Iris pigment epithelial cell (primary cell): ENCODE results near the gene COL18A1.
"Not testable (repeated sequence)": the region's sequence is repeated elsewhere in the genome, so short reads cannot be mapped to it uniquely, and the experiment has no call there.

Source experiments
- DNase-seq: peaks from one replicate; pipeline ENCODE4 v3.0.0-alpha.2; 2011; ENCODE audit warnings: low read depth

COL18A1 gene

GRCh38 chr21:45522986-45523385, 118.0 kb downstream of the COL18A1 start:
- DNase-seq: no peak

- no peak for DNase-seq
Measured at GRCh38 chr21:45523411-45524101, 118.6 kb downstream of the COL18A1 start.

- no peak for DNase-seq
Measured at GRCh38 chr21:45524756-45525152, 119.8 kb downstream of the COL18A1 start.

- DNase-seq: no peak
Measured at GRCh38 chr21:45525153-45525909, 120.4 kb downstream of the COL18A1 start.

GRCh38 chr21:45525910-45526306, 120.9 kb downstream of the COL18A1 start:
- DNase-seq: no peak

- DNase-seq: not testable (repeated sequence)
Measured at GRCh38 chr21:45527151-45527999, 122.4 kb downstream of the COL18A1 start.

GRCh38 chr21:45528028-45528705, 123.2 kb downstream of the COL18A1 start:
- DNase-seq: no peak

GRCh38 chr21:45528981-45529784, 124.2 kb downstream of the COL18A1 start:
- DNase-seq: no peak

- DNase-seq: no peak
Measured at GRCh38 chr21:45529785-45530422, 124.9 kb downstream of the COL18A1 start.

- DNase-seq: no peak
Measured at GRCh38 chr21:45530423-45531113, 125.6 kb downstream of the COL18A1 start.

- DNase-seq: not testable (repeated sequence)
Measured at GRCh38 chr21:45531114-45531392, 126.1 kb downstream of the COL18A1 start.

GRCh38 chr21:45531393-45532215, 126.6 kb downstream of the COL18A1 start:
- DNase-seq: no peak

- no peak for DNase-seq
Measured at GRCh38 chr21:45532826-45533360, 127.9 kb downstream of the COL18A1 start.

- no peak for DNase-seq
Measured at GRCh38 chr21:45533361-45533845, 128.4 kb downstream of the COL18A1 start.

GRCh38 chr21:45533846-45534635, 129.1 kb downstream of the COL18A1 start:
- no peak for DNase-seq

GRCh38 chr21:45534636-45535331, 129.8 kb downstream of the COL18A1 start:
- no peak for DNase-seq

GRCh38 chr21:45535341-45536081, 130.5 kb downstream of the COL18A1 start:
- DNase-seq: no peak
